Omental fat pad (tissue), 4 donors: ENCODE data around the gene SOAT1. TPM values are rescaled to one million over a fixed set of nuclear protein-coding genes. Genes with fewer than 3 reads are reported as not detected.
A peak's percentile ranks its signal among the peaks of the same experiment; 100 is the strongest.

Experiments used
- ATAC-seq: fragments of 150-250 bp; one replicate; pipeline ENCODE4 v1.9.1; 2016; ENCODE audit warnings: mild to moderate bottlenecking, moderate library complexity; ENCODE audit not compliant: low FRiP score
- DNase-seq: peaks from one replicate; pipeline ENCODE4 v3.0.0-alpha.2; 2019; ENCODE audit warnings: low spot score
- total RNA-seq, 4 donors: library from RNA; depleted of rRNA; stranded (reverse); fragments of >200 nt; gene quantifications; one replicate each; pipeline ENCODE4 v1.1.0, GENCODE V29; 2016
- TF ChIP-seq, protein P1 (sequence below), 3 donors: fragments of 450-650 bp; IDR thresholded peaks; one replicate each; pipeline ENCODE4 v1.5.1; 2016 to 2017; ENCODE audit warnings: antibody characterized with exemption in 3 of 3, mild to moderate bottlenecking in 3 of 3, moderate library complexity in 2 of 3

SOAT1 gene
- total RNA-seq, 4 donors from 2014 or later = 20.2 to 46.5 (median 25.3) TPM

DNA sequence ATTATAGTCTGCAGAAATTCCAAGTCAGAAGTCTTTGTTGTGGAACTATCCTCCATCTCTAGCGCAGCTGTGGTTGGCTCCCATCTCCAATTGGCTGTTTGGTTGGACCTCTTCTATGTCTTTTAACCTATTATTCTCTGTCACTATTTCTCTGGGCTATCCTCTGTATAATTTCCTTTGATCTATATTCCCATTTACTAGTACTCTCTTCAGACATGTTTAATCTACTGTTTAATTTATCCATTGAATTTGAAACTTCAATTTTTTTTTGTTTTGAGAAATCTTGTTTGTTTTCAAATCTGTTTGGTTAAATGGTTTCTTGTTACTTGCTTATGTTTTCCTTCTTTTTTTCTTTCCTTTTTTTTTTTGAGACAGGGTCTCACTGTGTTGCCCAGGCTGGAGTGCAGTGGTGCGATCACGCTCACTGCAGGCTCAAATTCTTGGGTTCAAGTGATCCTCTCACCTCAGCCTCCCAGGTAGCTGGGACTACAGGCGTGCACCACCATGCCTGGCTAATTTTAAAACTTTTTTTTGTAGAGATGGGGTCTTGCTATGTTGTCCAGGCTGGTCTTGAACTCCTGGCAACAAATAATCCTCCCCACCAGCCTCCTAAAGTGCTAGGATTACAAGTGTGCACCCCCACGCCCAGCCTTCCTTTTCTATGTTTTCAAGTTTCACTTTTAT lies 28.1 kb downstream of the SOAT1 start:
- TF ChIP-seq, protein P1, sequence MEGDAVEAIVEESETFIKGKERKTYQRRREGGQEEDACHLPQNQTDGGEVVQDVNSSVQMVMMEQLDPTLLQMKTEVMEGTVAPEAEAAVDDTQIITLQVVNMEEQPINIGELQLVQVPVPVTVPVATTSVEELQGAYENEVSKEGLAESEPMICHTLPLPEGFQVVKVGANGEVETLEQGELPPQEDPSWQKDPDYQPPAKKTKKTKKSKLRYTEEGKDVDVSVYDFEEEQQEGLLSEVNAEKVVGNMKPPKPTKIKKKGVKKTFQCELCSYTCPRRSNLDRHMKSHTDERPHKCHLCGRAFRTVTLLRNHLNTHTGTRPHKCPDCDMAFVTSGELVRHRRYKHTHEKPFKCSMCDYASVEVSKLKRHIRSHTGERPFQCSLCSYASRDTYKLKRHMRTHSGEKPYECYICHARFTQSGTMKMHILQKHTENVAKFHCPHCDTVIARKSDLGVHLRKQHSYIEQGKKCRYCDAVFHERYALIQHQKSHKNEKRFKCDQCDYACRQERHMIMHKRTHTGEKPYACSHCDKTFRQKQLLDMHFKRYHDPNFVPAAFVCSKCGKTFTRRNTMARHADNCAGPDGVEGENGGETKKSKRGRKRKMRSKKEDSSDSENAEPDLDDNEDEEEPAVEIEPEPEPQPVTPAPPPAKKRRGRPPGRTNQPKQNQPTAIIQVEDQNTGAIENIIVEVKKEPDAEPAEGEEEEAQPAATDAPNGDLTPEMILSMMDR (IDR thresholded peaks at IDR 0.05) = no peak
- ATAC-seq = no peak
- DNase-seq = no peak

DNA sequence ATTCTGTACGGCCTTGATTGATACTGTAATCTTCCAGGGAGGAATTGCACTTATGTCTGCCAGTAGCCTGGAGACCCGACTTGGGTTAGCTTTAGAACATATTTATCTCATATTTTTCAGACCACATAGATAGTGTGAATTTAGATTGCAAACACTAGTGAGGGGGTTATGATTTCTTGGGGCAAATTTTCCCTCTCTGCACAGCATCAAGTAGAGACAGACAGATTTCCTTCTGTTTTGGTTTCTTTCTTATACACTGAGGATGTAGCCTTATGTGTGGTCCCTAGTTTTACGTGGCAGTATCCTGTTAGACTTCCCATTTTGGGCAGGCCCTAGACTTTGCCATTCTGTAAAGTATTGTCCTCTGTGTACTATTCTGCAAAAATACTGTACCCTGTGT lies 29.0 kb downstream of the SOAT1 start:
- DNase-seq (no peak), ATAC-seq (no peak)
- TF ChIP-seq, protein P1 (IDR thresholded peaks at IDR 0.05) = no peak

DNA sequence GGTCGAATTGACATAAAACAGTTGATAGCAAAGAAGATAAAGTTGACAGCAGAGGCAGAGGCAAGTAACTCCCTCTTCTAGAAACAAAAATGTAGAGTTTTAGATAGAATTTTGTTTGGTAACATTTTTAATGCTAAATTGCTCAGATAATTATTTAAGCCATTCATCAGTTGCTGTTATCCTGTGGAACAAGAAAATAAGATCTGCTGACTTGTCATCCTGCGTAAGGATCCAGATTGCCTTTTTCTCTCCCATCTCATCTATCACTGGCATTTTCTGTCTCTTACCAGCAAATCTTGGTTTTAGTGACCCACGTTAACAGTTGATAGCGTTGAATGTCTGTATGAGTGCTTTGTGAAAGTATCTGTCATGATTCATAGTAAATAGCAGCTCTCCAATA lies 29.8 kb downstream of the SOAT1 start:
- DNase-seq (no peak), ATAC-seq (no peak)
- TF ChIP-seq, protein P1 (IDR thresholded peaks at IDR 0.05) = no peak

DNA sequence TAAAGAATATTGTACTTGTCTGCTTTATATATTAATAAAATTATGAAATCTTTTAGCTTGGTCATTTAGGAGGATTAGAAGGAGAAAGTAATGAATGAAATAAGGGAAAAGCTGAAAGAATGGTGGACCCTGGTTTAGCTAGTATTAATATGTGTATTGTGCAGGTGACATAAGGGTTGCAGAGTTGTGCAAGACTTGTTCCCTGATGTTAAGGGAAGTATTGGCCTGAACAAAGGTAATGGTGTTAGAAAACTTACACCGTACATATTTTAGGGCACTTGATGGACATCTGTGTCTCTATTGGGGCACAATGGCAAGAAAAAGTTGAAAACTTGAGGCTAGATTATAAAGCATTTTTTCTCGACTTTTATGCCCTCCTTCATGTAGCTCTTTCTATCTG lies 32.2 kb downstream of the SOAT1 start:
- ATAC-seq (no peak), DNase-seq (no peak)
- TF ChIP-seq, protein P1 (IDR thresholded peaks at IDR 0.05) = no peak

DNA sequence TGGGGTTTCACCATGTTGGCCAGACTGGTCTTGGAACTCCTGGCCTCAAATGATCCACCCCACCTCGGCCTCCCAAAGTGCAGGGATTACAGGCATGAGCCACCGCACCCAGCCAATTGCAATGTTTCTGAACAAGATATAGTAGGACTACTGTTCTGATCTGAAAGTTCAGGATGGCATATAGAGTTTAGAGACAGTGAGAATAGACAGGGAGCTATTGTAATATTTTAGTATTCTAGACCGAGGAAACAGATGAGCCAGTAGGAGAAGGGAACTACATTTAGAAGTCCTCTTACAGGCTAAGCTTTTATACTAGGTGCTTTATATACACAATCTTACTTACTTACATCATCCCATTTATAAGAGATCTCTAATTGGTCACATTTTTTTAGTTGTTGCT lies 33.1 kb downstream of the SOAT1 start:
- TF ChIP-seq, protein P1 (IDR thresholded peaks at IDR 0.05) = no peak
- ATAC-seq = no peak
- no peak for DNase-seq

DNA sequence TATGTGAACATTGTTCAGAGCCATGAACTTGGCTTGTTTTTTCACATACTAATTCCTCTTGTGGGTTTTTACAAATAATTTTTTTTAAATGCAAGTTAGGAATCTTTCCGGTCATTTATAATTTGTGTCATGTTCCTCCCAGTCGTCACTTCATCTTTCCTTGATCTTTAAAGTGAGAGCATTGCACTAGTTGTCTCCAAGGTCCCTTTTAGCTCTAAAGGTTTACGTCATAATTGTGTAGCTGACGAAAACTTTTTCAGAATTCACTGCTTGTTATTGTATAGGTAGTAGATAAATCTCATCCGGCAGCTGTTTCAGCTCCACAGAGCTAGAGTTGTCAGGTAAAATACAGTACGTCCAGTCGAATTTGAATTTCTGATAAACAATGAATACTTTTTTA lies 33.6 kb downstream of the SOAT1 start:
- ATAC-seq (no peak), DNase-seq (no peak)
- TF ChIP-seq, protein P1 (IDR thresholded peaks at IDR 0.05) = no peak

DNA sequence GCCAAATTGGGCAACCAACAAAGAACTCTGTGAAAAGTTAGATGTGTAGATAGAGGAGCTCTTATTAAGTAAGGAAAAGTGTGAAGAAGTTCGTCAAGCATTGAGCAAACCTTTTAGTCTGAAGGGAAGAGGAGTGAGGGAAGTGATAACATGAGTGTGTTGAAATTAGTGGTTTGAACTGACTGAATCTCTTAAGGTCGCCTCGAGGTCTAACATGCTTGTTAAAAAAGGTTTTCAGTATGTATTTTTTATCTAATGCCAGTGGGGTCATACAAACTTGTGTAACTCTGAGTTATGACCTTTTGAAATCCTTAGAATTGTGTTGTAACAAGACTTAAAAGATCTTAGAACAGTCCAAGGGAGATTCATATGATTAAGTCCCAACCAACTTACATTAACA lies 34.1 kb downstream of the SOAT1 start:
- ATAC-seq = peak; percentile 69
- TF ChIP-seq, protein P1 (IDR thresholded peaks at IDR 0.05) = no peak
- no peak for DNase-seq
